GM19238 (cell line): ENCODE results near the gene FPGS.

Experiments used
- DNase-seq: peaks from one replicate; pipeline ENCODE4 v3.0.0; 2011; ENCODE audit warnings: low spot score; ENCODE audit not compliant: insufficient read length

Gene FPGS

DNA sequence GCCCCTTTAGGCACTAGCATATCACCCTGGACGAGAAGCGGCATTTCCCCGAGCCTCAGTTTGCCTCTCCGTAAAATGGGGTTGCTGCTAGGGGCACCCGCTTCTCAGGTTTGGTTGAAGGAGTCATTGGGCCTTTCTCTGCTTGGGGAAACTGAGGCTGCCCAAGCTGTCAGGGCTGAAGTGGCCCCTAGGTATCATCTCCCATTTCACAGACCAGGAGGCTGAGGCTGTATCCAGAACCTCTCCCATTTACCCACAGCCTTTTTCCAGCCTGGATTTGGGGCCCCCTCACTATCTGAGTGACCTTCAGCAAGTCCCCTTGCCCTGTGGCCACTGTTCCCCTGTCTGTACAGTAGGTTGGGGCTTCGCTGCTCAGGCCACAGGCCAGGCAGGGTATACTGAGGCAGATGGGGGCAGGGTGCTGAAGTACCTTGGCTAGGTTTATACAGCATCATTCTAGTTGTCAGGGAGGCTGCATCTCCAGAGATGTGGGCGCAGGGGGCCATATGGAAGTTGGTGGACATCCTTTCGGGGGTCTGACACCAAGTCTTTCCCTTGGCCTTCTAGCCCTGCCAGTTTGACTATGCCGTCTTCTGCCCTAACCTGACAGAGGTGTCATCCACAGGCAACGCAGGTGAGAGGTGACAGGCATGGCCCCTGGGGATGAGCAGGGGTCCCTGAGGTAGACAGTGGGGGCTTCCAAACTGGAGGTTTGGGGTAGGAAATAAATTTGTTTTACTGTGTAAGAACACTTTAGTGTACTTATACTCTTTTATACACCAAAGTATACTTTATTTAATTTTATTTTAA is 7.9 kb downstream of the FPGS start:
- DNase-seq: no peak

DNA sequence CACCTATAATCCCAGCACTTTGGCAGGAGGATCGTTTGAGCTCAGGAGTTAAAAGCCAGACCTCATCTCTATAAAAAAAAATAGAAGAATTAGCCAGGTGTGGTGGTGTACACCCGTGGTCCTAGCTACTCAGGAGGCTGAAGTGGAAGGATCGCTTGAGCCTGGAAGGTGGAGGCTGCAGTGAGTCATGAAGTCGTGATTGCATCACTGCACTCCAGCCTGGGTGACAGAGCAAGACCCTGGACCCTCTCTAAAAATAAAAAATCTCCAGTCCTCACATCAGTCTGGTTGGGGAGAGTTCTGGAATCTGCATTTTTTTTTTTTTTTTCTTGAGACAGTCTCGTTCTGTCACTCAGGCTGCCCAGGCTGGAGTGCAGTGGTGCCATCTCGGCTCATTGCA is 9.3 kb downstream of the FPGS start:
- no peak for DNase-seq

DNA sequence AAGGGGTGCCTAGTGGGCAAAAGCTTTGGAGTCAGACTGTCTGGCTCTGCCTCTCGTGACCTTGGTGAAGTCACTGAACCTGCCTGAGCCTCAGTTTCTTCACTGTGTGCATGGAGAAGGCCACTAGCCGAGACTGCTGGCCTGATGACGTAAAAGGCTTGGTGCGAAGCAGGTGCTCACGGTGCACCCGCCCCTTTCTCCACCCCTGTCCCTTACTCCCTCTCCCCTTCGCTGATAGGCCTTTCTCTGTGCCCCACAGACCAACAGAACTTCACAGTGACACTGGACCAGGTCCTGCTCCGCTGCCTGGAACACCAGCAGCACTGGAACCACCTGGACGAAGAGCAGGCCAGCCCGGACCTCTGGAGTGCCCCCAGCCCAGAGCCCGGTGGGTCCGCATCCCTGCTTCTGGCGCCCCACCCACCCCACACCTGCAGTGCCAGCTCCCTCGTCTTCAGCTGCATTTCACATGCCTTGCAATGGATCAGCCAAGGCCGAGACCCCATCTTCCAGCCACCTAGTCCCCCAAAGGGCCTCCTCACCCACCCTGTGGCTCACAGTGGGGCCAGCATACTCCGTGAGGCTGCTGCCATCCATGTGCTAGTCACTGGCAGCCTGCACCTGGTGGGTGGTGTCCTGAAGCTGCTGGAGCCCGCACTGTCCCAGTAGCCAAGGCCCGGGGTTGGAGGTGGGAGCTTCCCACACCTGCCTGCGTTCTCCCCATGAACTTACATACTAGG is 10.4 kb downstream of the FPGS start:
- DNase-seq: no peak

GRCh38 chr9:127813686-127814226 is 11.1 kb downstream of the FPGS start:
- DNase-seq: no peak

DNA sequence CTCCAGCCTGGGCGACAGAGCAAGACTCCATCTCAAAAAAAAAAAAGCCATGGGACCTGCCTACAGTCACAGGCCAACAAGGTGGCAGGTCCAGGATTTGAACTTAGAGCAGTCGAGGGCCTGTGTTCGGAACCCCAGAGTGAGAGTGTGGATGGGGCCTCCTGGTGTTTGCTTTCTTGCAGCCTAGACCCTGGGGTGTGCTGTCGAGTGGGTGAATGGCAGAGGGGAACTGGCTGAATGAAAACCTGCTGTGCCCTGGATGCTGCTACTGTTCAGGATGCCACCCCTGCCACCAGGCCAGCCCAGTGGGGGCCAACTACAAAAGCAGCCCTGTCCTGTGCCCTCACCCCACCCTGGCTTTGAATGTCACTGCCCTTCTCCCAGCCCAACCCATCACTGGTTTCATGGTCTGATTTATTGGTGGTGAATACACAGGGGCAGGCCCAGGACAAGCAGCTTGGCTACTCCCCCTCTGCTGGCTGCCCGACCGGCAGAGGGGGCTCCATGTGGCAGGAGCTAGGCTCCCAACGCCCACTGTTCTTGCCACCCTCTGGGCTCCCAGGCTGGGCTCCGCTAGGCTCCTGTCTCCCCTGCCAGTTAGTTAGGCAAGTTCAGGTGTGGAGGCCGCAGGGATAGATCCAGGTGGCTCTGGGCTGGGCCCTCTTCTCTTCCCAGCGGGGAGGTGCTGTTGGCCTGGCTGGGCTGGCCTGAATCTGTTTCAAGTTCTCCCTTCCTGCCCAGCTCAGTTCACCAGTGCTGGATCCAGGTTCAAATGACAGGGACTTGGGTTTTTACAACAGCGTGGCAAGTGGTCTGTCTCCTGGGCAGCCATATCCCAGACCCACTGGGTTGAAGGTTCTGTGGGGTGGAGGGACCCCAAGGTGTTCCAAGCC is 12.2 kb downstream of the FPGS start:
- DNase-seq: no peak

- DNase-seq: no peak
These were observed 13.1 kb downstream of the FPGS start for GRCh38 chr9:127815512-127816361.

DNA sequence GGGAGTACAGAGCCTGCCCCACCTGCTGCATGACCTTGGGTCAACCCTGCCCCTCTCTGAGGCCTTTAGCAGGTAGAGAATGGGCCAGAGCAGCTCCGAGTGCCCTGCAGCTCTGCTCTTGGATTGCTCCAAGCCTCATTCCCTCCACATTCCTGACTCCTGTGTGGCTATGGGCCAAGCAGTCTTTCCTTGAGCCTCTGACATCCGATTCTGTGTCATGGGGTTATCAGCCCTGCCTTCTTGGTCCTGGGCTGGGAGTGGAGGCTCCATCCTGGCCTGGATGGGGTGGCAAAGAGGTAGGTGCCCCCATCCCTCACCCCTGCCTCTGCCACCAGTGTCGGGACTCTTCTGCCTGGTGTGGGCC is 13.7 kb downstream of the FPGS start:
- DNase-seq: no peak

- no peak for DNase-seq
These were observed 14.0 kb downstream of the FPGS start for GRCh38 chr9:127816728-127817127.

DNA sequence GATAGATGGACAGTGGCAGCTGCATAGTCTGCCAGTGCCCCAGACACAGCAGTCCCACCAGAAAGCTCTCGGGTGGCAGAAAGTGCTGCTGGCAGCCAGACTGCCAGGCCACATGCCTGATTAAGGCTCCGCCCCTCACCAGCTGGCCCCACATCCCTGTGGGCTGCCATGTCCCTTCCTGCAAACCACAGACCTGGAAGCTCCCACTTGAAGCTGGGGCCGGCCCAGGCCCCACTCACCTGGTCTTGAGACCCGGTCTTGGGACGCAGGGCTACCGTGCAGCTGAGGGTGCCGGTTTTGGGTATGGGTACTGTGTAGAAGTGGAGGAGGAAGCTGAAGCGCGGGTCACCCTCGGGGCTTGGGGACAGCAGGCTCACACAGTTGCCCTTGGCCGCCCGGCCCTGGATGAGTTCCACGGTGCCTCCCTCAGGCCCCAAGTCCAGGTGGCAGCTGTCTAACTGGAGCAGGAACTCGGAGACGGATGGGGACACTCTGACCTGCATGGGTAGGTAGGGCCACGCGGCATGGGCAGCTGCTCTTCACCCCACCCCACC is 15.3 kb downstream of the FPGS start:
- DNase-seq: no peak

DNA sequence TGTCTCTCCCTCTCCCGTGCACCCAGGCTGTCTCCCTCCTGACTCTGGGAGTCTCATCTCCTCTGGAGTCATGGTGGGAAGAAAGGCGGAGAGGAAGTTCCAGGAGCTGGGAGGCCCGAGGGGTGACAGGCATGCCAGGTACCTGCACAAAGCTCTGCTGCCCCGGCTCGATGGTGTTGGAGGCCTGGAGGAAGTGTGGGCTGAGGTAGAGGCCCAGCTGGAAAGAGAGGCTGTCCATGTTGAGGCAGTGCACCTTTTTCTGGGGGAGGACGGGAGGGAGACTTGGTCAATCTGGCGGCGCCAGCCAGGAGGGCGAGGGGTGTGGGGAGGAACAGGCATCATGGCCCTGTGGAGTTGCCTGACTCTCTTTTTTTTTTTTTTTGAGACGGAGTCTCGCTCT is 15.9 kb downstream of the FPGS start:
- no peak for DNase-seq

DNA sequence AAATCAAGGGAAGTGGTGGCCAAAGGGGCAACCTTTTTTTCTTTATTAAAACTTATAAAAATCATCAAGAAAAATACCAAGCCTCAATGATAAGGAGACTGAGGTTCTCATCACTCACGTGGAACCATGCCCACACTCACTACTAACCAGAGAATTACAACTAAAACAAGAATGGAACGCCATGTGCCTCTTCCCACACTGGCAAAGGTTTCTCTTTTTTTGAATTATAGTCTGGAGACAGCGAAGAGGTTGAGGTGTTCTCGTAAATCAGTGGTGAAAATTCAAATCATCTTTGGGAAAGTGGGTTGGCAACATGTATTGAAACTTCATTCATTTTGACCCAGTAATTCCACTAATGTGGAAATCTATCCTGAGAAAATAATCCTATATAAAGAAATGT is 19.4 kb downstream of the FPGS start:
- DNase-seq: no peak

DNA sequence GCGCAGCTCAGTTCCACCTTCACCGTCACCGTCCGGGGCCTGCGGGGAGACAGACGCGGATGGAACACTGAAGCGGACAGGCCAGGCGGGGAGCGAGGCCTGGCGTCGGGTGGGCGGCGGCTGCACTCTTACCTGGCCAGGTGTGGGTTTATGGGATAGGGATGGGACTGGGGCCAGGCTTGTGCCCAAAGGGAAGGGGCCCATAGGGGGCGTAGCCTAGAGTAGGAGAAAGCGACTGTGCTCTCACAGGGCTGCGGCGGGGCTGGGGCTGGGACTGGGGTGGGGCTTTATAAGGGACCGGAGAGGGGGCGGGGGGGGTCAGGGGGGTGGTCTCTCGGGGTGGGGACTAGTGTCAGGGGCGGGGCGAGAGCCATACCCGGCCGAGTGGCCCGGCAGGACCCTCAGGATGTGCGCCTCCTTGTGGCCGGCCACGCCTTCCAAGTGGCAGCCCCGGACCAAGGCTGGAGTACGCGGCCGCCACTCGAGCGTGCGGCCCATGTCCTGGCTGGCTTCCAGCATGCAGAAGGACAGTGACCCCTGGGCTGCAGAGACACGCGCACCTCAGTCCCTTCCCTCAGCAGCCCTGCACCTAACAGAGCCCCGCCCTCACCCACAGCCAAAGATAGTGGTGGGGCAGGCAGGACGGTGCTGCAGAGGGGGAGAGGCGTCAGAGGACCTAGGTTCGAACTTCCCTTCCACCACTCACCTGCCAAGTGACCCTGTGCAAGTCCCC is 22.8 kb downstream of the FPGS start:
- DNase-seq: no peak

DNA sequence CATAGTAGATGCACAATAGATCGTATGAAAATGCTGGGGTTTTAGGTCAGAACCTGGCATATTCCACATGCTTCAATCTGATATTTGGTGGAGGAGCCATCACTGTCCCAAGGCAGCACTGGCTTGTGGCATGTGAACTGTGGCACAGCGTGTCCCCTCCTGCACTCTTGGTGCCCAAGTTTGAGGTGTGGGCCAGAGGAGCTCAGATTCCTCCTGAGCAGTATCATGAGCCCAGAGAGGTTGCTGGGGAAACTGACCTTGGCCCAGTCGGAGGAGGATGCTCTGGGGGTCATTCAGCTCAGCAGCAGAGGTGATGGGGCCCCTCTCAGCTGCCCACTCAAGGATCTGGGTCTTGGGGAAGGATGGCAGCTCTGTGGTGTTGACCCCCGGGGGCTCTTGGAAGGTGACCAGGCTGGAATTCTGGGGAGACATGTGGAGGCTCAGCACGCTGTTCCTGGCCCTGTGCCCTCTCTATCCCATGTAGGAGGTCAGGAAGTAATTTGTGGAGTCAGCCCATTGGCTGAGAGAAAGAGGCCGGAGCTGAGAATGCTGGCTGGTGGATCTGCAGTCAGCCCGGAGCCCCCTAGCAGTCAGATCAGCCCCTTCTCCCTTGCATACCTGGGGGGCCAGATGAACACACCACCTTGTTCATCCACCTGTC is 23.7 kb downstream of the FPGS start:
- no peak for DNase-seq

- no peak for DNase-seq
These were observed 25.8 kb downstream of the FPGS start for GRCh38 chr9:127828262-127829031.

DNA sequence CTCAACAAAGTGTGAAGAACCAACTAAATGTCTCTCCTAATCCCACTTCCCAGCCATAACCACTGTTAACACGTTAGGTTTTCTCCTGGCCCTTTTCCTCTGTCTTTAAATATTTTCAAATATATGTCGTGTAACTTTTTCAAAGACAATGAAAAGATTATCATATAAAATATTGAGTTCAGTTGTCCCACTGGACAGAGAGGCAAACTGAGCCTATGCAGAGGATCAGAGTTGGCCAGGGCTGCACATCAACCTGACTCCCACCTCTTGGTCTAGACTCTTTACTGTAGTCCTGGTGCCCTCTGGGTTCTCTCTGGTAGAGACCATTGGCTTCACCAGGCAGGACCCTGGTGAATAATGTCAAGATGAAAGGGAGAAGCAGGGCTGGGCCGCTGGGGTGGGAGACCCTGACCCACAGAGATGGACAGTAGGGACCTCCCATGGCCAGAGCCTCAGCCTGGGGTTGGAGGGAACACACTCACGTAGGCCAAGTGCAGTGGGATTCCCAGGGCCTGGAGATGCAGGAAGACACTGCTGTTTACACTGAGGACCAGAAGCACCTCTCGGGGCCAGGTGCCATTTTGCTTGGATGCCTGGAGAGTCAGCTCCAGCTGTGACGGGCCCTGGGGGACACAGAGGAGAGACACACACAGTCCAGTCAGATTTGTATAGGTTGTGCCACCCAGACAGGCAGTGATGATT is 26.7 kb downstream of the FPGS start:
- DNase-seq: no peak

- DNase-seq: no peak
These were observed 29.6 kb downstream of the FPGS start for GRCh38 chr9:127832248-127832647.

DNA sequence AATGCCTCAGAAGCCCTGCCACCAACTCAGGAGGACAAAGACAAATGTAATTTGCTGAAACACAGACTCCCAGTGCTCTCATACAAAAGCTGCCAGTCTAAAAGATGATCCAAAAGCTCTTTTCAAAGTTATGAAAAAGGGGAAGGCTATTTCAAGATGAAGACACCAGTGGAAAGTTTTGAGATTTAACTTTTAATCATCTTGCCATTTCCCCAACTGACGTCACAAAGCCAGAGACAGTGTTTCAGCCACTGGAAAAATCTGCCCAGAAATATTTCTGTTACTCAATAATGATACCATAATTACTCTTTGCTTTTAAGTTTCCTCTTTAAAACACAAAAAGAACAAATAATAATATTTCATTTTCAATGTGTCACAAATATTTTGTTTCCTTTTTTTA is 30.9 kb downstream of the FPGS start:
- DNase-seq: no peak

- DNase-seq: no peak
These were observed 33.4 kb downstream of the FPGS start for GRCh38 chr9:127835991-127836516.
